Measurements from ENCODE around the gene LRP1.

DNA sequence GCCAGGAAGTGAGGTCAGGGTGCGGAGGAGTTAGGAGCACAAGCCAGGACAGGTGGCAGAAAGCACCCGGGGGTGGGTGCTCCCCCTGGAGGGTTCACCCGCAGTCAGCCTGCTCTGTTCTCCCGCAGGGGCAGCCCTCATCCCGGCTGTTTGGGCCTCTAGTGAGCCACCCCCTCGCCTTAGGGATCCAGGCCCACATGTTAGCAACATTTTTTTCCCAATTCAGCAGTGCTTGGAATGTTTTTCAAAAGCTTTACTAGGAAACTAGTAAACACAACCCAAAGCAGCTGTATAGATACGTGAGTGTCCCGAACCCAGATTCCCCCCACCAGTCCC is 59.8 kb downstream of the LRP1 start:
- TF ChIP-seq, protein P1, sequence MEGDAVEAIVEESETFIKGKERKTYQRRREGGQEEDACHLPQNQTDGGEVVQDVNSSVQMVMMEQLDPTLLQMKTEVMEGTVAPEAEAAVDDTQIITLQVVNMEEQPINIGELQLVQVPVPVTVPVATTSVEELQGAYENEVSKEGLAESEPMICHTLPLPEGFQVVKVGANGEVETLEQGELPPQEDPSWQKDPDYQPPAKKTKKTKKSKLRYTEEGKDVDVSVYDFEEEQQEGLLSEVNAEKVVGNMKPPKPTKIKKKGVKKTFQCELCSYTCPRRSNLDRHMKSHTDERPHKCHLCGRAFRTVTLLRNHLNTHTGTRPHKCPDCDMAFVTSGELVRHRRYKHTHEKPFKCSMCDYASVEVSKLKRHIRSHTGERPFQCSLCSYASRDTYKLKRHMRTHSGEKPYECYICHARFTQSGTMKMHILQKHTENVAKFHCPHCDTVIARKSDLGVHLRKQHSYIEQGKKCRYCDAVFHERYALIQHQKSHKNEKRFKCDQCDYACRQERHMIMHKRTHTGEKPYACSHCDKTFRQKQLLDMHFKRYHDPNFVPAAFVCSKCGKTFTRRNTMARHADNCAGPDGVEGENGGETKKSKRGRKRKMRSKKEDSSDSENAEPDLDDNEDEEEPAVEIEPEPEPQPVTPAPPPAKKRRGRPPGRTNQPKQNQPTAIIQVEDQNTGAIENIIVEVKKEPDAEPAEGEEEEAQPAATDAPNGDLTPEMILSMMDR (IDR thresholded peaks at IDR 0.05; ENCODE audit: low read depth, low read length) = no peak
- TF ChIP-seq POLR2A (IDR thresholded peaks at IDR 0.05; ENCODE audit: extremely low read depth, insufficient read length) = no peak
